T47D (cell line): ENCODE data around the gene SEC24C.

Experiments
- DNase-seq, 2 experiments: peaks; one replicate each; pipeline versions ENCODE4 v3.0.0 to v3.0.0-alpha.2; 2011 to 2012; ENCODE audit warnings: low read depth in 1 of 2, low spot score in 1 of 2
- JUND ChIP-seq: IDR thresholded peaks from 2 replicates; pipeline ENCODE4 v1.6.1; 2012; ENCODE audit warnings: low read depth
- in situ Hi-C: cut with HindIII; loops from 2 replicates; pipeline ENCODE4 v1.10.0; 2016; ENCODE audit warnings: low sequenced_read_pairs, low pct_unique_long_range_greater_than_20kb

SEC24C gene

DNA sequence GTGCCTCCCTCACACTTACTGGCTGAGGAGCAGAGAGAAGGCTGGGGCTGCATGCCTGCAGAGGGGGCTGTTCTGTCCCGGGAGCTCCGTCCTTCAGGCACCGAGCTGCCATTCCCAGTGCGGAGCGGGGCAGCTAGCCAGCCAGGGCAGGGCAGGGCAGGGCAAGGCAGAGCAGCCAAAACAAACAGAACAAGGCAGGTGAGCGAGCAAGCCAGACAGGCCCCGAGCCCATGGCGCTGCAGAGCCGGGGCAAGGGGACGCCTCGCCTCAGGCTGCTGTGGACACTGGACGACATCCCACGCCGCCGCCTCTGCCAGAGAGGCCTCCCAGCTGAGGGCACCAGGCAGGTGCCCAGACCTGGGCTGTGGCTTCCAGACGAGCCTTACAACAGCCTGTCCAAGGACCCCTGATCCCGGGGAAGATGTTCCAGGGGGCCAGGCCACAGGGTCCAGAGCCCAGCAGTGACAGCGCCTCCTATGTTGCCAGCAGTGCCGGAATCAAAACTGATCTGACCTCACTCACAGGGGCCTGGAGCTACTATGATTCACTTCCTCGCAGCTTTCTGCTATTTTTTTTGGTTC, 75.4 kb downstream of the SEC24C start:
- TF ChIP-seq JUND, result no peak
- in situ Hi-C loops, result no loop called here
- peak; percentile 89 to 92 for DNase-seq
